Esophagus squamous epithelium (tissue), 5 donors: Measurements from ENCODE around the gene UPK1B. TPM values are rescaled to one million over a fixed set of nuclear protein-coding genes. Genes with fewer than 3 reads are reported as not detected.

Experiments used
- DNase-seq: peaks from one replicate; lab custom pipeline; 2025; lab: John Stamatoyannopoulos, UW
- H3K27ac ChIP-seq, 4 donors: fragments of 200-600 bp; sonication (generic); one replicate each; pipeline ENCODE4 v1.5.1; 2016 to 2019; ENCODE audit warnings: mild to moderate bottlenecking in 1 of 4
- H3K27me3 ChIP-seq, 4 donors: fragments of 200-600 bp; sonication (generic); 1 replicate in 3 of 4; 2 replicates in 1 of 4; pipeline versions ENCODE4 v1.5.1 to v1.6.0; 2017 to 2021; ENCODE audit warnings: antibody characterized with exemption in 1 of 4
- H3K36me3 ChIP-seq, 3 donors: fragments of 200-600 bp; sonication (generic); one replicate each; pipeline ENCODE4 v1.5.1; 2016 to 2019
- H3K4me1 ChIP-seq, 3 donors: fragments of 200-600 bp; sonication (generic); one replicate each; pipeline ENCODE4 v1.5.1; 2017 to 2019
- H3K4me3 ChIP-seq, 4 donors: fragments of 200-600 bp; sonication (generic); 1 replicate in 3 of 4; 2 replicates in 1 of 4; pipeline ENCODE4 v1.5.1; 2016 to 2019; ENCODE audit warnings: mild to moderate bottlenecking in 2 of 4, moderate library complexity in 1 of 4
- H3K9me3 ChIP-seq, 3 donors: fragments of 200-600 bp; sonication (generic); one replicate each; pipeline ENCODE4 v1.5.1; 2016 to 2019
- CTCF ChIP-seq, 6 experiments: fragments of 450-650 bp in 4 of 6; fragments of 200-600 bp in 2 of 6; sonication (generic) in 2 of 6; IDR thresholded peaks; one replicate each; pipeline ENCODE4 v1.5.1; 2016 to 2019; ENCODE audit warnings: antibody characterized with exemption in 6 of 6, mild to moderate bottlenecking in 4 of 6, moderate library complexity in 4 of 6
- POLR2A ChIP-seq, 4 donors: fragments of 450-650 bp; IDR thresholded peaks; one replicate each; pipeline ENCODE4 v1.6.1; 2017; ENCODE audit warnings: antibody characterized with exemption in 4 of 4, mild to moderate bottlenecking in 4 of 4, moderate library complexity in 3 of 4
- WGBS, 2 donors: methylation state at CpG; one replicate each; pipeline ENCODE4 v1.1.5; 2018; 5-methylcytosine and 5-hydroxymethylcytosine counted together
- intact Hi-C: fragments of 100-400 bp; cut with DNase I; formaldehyde crosslinking; loops from one replicate; pipeline ENCODE4 v1.15.0; 2022
- total RNA-seq, 4 donors: library from RNA; depleted of rRNA; stranded (reverse); fragments of >200 nt; gene quantifications; one replicate each; pipeline ENCODE4 v1.1.0, GENCODE V29; 2016
- donor health status: DM: yes; HTN: yes; CAD: no.

The UPK1B gene
- total RNA-seq, 4 donors from 2014 or later = 0.26 to 5.9 (median 2.6) TPM

- no peak overlapping the region for H3K27ac ChIP-seq
- no peaks in the 10 kb centered on the region for H3K9me3 ChIP-seq
- DNase-seq = no peak
- H3K4me3 ChIP-seq = no peak overlapping the region
- intact Hi-C loops = loop anchor here (10.0 kb wide), 1 partner anchor 90 kb away; the partner anchor contains the start of gene TEX55
- TF ChIP-seq CTCF (IDR thresholded peaks at IDR 0.05) = no peak
- TF ChIP-seq POLR2A (IDR thresholded peaks at IDR 0.05) = no peak
- H3K36me3 ChIP-seq = peaks cover 0 to 65% (median 0%) of the 10 kb centered on the region in 3 donors
- WGBS, 2 donors = 75 to 79% methylated on average over 1 of the region's 1 CpG
- H3K4me1 ChIP-seq = peaks cover 4 to 36% (median 16%) of the 10 kb centered on the region in 3 donors
- H3K27me3 ChIP-seq = no peaks in the 10 kb centered on the region
Measured at GRCh38 chr3:119235151-119235550, 61.8 kb downstream of the UPK1B start.

- no peak overlapping the region for H3K4me3 ChIP-seq
- no peak for TF ChIP-seq POLR2A (IDR thresholded peaks at IDR 0.05)
- TF ChIP-seq CTCF (IDR thresholded peaks at IDR 0.05) = no peak
Measured at GRCh38 chr3:119236756-119237155, 63.4 kb downstream of the UPK1B start.

GRCh38 chr3:119237299-119237698, 63.9 kb downstream of the UPK1B start:
- DNase-seq = no peak
- Histone ChIP-seq H3K4me1 (peaks cover 4 to 47% (median 21%) of the 10 kb centered on the region in 3 donors), H3K4me3 (no peak overlapping the region), H3K36me3 (peaks cover 0 to 47% (median 0%) of the 10 kb centered on the region in 3 donors), H3K27me3 (no peaks in the 10 kb centered on the region), H3K9me3 (no peaks in the 10 kb centered on the region), H3K27ac (no peak overlapping the region)
- intact Hi-C loops = loop anchor here (10.0 kb wide), 1 partner anchor 92 kb away; the partner anchor contains the start of gene TEX55
- TF ChIP-seq CTCF (IDR thresholded peaks at IDR 0.05) = no peak
- no peak for TF ChIP-seq POLR2A (IDR thresholded peaks at IDR 0.05)

More at GRCh38 chr3:119236756-119237155, 63.4 kb downstream of the UPK1B start:
- Histone ChIP-seq H3K27ac (no peak overlapping the region), H3K4me1 (peaks cover 4 to 46% (median 21%) of the 10 kb centered on the region in 3 donors), H3K9me3 (no peaks in the 10 kb centered on the region), H3K36me3 (peaks cover 0 to 52% (median 0%) of the 10 kb centered on the region in 3 donors), H3K27me3 (no peaks in the 10 kb centered on the region)
- WGBS, 2 donors = 75 to 79% methylated on average over 6 to 7 of the region's 7 CpGs
- intact Hi-C loops = loop anchor here (10.0 kb wide), 1 partner anchor 92 kb away; the partner anchor contains the start of gene TEX55
- DNase-seq = no peak

GRCh38 chr3:119238363-119238762, 65.0 kb downstream of the UPK1B start:
- H3K27ac ChIP-seq = no peak overlapping the region
- TF ChIP-seq CTCF (IDR thresholded peaks at IDR 0.05) = no peak
- no peaks in the 10 kb centered on the region for H3K27me3 ChIP-seq
- H3K9me3 ChIP-seq = no peaks in the 10 kb centered on the region
- peaks cover 0 to 37% (median 0%) of the 10 kb centered on the region in 3 donors for H3K36me3 ChIP-seq
- no peak for DNase-seq
- WGBS, 2 donors = 65 to 71% methylated on average over 4 of the region's 4 CpGs
- H3K4me3 ChIP-seq = no peak overlapping the region
- intact Hi-C loops = loop anchor here (10.0 kb wide), 1 partner anchor 94 kb away; the partner anchor contains the start of gene TEX55
- peaks cover 4 to 47% (median 21%) of the 10 kb centered on the region in 3 donors for H3K4me1 ChIP-seq

GRCh38 chr3:119239206-119239820, 65.9 kb downstream of the UPK1B start:
- Histone ChIP-seq H3K36me3 (peaks cover 0 to 27% (median 0%) of the 10 kb centered on the region in 3 donors), H3K4me3 (peak overlapping the region; percentile 66 to 98 (median 84)), H3K27ac (peak overlapping the region in 3 of 4 donors; percentile 90 to 96 (median 96)), H3K27me3 (no peaks in the 10 kb centered on the region), H3K9me3 (no peaks in the 10 kb centered on the region), H3K4me1 (peaks cover 4 to 47% (median 21%) of the 10 kb centered on the region in 3 donors)
- WGBS, 2 donors = 23 to 38% methylated on average over 5 of the region's 5 CpGs
- no peak for DNase-seq
- TF ChIP-seq POLR2A (IDR thresholded peaks at IDR 0.05) (no peak), CTCF (IDR thresholded peaks at IDR 0.05) (no peak)
- intact Hi-C loops = loop anchor here (10.0 kb wide), 1 partner anchor 95 kb away; the partner anchor contains the start of gene TEX55
